UCSD-AML1 (cell line): Measurements from ENCODE around the gene JMJD7.
A peak's percentile ranks its signal among the peaks of the same experiment; 100 is the strongest.

Experiments used
- DNase-seq: peaks from one replicate; lab custom pipeline; 2025; ENCODE audit not compliant: unreplicated experiment; lab: John Stamatoyannopoulos, UW

The JMJD7 gene

DNA sequence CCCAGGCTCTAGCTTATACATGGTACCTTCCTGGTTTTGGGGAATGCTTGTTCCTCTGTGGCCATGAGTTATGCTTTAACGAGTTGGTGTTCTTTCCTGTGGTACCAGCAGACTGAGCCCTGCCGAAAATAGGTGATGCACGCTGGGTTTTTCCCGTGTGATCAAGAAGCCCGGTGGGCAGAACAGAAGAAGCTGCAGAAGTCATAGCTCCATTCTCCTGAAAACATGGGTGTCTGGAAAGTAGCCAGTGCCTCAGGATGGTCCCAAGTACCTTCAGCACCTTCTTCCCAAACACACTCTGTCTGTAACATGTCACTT lies 28.4 kb upstream of the JMJD7 start:
- DNase-seq = no peak

DNA sequence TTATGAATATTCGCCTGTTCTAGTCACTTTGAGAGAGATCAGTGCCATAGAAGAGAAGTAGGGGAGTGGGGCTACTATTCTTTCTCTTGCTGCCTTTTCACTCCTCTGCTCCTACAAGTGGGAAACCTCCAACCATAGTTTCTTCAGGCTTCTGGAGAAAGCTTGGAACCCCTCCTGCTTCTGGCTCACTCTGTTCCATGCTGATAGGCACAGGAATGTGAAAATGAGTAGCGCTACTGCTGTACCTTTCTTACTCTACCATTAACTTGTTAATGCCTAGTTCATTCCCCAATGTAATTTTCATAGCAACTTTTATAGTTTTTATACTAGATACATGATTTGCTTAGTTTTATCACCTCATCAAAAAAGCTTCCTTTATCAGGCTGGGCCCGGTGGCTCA lies 26.7 kb upstream of the JMJD7 start:
- DNase-seq = no peak

DNA sequence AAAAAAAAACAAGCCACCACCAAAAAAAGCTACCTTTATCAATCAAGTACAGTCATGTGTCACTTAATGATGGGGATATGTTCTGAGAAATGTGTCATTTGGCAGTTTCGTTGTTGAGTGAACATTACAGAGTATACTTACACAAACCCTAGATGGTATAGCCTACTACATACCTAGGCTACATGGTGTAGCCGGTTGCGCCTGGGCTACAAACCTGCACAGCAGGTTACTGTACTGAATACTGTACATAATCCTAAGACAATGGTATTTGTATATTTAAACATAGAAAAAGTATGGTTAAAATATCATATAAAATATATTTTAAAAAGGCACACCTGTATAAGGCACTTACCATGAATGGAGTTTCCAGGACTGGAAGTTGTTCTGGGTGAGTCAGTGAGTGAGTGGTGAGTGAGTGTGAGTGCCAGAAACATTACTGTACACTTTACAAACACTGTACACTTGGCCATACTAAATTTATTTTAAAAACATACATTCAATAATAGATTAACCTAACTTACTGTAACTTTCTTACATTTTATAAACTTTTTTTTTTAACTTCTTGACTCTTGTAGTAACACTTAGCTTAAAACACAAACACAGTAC lies 25.9 kb upstream of the JMJD7 start:
- DNase-seq = no peak

DNA sequence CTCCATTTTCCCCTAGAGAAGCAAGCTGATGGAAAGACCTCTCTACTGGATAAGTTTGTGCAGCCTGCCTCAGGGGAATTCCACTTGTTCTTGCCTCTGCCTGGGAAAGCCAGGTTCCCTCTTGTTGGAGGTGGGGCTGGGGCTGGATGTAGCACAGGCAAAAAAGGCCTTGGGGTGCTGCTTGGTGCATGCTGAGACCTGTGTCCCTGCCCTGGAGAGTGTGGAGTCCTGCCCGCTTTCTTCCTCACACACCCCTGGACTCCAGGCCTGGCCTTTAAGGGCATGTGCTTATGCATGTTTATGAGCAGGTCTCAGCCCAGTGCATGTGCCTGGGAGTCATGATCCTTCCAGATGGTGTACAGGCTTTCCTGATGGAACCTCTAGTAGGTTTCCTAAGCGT lies 23.5 kb upstream of the JMJD7 start:
- no peak for DNase-seq

DNA sequence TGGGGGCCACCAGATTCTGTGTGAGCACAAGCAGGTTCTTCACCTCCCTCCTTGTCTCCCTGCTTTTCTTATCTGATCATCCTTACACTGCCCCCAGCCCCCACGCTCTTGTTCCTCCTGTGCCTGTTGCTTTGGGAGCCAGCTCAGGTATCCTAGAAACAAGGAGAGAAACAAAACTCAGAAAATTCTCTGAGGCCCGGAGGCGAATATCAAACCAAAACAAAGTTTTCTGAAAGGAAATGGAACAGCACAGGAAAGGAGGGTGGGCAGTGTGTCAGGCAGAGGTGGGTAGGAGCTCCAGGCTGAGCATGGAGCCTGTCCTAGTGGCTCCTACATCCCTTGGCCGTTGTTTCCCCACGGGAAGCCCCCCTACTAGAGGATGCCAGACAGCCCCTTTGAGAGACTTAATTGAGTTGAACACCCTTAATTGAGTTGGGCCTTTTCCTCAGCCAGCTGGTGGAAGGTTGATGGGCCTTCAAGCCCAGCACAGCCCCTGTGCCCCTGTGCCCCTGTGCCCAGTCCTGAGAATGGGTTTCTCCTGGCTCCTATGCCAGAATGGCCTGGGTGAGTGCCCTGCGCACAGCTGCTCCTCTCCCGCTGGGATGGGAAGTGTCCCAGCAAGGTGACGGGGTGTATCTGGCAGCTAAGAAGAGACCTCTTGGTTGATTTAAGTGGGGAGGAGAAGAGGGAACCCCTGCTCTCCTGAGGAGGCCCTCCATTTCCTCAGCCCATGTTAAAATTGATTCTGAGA lies 22.8 kb upstream of the JMJD7 start:
- DNase-seq = no peak

DNA sequence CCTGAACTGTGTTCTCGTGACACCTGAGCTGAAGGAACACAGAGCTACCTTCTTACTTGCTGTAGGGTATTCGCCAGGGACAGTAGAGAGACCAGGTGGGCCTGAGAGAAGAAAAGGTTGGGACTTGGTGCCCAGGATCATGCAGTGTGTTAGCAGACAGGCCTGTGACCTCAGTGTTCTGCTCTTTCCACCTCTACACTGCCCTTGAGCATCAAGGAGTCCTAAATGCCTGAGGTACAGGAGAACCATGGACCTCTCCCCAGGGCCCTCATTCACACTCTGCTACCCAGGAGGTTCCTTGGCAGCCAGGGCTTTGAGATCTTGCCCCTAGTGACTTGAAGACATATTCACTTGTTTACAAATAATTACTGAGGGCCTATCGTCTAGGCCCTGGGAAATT lies 22.2 kb upstream of the JMJD7 start:
- DNase-seq = no peak

DNA sequence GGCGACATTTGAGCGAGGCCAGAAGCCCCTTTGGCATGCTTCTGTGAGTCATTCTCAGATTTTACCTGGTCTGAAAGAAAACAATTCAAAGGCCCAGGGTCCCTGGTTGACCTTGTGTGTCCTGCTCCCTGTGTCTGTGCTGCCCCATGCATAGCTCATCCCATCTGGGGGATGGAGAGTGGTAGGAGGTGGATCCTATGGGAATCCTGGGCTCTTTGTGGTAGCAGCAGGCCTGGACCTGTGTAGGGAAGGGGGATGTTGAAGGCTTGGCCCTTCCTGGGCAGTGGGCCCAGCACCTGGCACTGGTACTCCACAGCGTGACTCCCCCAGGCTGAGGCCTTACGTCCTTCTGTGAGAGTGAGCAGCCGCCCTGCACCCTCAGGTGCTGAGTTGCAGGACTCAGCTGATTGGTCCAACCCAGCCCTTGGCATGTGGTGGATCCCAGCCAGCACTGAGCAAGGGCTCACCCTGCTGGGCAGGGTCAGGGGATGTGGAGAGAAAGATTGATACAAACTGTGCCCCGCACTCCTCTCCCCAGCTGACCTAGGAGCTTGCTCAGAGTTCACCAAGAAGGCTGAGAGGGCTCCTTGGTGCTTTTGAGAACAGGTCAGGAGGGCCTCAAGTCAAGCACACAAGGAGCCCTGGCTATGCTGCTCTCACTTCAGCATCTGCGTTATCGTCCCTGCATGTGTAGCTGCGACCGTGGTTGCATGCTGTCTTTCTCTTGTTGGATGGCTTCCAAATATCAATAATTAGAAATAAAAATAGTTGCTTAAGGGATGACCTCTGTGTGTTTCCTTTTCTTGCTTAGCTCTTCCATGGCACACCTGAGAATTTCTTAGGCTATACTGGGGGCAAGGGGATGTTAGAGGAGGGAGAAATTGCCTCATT lies 21.4 kb upstream of the JMJD7 start:
- peak; percentile 51 for DNase-seq

DNA sequence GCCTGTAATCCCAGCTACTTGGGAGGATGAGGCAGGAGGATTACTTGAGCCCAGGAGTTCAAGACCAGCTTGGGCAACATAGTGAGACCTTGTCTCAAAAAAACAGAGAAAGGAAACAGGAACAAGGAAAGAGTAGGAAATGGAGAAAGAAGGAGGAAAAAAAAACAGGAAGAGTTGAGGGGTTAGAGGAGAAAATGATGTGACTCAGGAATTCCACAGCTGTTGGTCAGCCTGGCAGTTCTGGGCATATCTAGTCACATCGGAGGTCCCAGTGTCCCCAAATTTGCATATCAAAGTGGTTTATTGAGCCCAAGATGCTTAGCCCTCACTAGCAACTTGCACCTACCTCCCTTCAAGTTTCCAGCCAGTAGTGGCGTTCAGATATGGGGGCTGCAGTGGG lies 18.8 kb upstream of the JMJD7 start:
- DNase-seq = no peak

DNA sequence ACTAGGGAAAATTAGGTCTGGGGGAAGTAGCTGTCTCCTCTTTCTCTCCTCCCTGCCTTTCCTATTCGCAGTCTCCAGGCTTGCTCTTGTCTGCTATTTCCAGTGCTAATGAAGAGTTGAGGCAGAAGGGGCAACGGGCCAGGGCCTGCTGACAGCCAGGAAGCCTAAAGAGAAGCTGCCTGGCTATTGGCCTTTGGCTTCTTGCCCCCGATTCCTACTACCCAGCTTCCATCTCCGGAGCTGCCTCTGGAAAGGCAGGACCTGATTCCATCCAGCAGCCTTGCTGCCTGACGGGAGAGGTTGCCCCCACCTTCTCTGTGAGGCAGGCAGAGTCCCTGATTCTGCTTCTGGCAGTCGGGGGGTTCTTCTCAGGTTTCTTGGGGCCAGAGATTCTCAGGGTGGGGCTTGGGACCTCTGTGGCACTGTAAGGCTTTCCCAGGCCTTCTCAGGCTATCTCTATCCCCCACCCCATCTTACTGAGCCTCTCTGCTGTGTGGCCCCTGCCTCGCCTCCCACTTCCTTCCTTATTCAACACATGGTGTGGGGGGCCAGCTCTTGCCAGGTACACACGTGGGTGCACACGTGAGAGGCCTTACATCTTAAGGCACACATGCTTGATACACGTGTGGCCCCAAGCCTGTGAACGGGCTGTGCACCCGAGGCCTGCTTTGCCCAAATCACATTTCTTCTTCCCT lies 18.2 kb upstream of the JMJD7 start:
- DNase-seq = peak; percentile 43

DNA sequence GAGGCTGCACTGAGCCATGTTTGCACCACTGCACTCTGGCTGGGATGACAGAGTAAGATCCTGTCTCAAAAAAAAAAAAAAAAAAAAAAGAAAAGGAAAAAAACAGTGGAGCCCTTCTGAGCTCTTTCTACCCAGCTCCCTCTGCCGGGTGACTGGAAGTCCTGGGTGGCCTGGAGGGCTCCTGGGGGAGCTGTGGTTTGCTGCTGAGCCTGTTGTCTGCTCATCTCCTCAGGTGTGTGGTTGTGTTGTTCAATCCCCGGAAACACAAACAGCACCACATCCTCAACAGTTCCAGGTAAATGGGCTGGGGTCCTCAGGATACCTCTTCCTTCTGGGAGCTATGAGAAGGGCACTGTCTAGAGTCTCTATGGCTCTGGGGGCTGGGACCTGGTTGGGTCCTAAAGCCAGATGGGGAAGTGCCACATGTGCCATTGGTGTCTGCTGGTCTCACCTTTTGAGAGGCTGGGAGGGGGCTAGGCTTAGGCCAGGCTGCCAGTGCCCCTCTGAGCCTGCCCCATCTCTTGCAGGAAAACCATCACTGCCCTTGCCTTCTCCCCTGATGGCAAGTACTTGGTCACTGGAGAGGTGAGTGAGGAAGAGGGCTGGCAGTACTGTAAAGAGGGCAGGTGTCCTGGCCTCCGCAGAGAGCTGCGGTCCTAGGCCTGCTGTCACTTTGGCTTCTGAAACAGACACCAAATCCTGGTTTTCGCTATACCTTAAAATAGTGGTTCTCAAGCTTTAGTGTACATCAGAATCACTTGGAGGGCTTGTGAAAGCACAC lies 17.1 kb upstream of the JMJD7 start:
- no peak for DNase-seq

DNA sequence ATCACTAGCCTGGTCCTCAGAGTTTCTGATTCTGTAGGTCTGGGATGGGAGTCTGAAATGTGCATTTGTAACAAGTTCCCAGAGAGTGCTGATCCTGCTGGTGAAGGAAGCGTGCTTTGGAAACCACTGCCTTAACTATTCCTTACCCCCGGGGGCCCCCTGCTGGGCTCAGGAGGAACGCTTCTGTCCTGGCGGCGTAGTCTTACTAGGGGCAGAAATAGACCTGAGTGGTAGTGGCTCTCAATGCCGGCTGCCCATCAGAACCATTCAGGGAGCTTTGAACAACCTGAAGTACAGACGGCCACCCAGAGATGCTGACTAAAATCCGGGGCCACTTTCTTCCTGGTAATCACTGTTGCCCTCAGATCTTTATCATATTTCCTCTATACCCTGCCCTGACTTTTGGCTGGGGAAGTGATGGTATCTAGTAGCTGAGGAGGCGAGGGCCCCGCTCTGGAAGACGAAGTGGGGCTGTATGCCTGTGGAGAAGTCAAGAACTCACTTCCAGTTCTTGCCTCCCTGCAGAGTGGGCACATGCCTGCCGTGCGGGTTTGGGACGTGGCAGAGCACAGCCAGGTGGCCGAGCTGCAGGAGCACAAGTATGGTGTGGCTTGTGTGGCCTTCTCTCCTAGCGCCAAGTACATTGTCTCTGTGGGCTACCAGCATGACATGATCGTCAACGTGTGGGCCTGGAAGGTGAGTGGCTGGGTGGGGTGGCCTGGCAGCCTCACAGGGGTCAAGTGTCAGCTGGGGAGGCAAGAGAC lies 16.3 kb upstream of the JMJD7 start:
- DNase-seq = peak; percentile 82

DNA sequence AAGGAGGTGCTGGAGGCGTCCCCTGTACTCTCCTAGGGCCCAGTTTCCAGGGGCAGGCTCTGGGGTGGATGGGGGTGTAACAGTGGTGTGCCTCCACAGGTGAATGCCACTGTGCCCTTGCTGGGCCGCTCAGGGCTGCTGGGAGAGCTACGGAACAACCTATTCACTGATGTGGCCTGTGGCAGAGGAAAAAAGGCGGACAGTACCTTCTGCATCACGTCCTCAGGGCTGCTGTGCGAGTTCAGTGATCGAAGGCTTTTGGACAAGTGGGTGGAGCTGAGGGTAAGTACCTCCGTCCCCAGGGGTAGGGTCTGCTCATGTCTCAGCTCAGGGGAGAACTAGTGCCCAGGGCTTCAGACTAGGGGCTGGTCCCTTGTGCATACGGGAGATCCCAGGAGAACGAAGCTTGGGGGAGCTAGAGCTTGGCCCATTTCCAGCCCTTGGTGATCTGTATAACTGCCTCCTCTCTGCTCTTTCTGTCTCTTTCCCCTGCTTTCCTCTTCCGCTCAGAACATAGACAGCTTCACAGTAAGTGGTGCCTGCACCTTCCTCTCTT lies 15.0 kb upstream of the JMJD7 start:
- no peak for DNase-seq

DNA sequence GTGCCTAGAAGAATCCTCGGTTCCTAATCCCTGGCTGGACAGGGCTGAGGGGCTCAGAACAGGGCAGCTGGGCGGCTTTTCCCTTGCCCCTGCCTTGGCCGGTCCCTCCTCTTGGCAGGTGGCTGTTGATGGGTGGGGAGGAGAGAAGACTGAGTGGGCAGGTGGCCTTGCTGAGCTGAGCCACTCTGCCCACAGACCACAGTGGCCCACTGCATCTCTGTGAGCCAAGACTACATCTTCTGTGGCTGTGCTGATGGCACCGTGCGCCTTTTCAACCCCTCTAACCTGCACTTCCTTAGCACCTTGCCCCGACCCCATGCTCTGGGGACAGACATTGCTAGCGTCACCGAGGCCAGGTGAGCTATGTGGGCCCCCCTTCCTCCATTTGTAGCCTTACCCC lies 14.5 kb upstream of the JMJD7 start:
- DNase-seq = no peak

DNA sequence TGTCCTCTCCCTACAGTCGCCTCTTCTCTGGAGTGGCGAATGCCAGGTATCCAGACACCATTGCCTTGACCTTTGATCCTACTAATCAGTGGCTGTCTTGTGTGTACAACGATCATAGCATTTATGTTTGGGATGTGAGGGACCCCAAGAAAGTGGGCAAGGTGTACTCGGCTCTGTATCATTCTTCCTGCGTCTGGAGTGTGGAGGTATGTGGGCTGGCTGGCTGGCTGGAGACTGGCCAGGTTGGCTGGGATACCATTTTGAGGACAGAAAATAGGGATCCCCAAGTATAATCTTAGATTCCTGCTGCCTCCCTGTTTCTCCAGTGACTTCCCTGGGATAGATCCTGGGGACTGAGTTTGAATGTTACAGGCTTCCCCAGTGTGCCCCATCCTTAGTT lies 13.4 kb upstream of the JMJD7 start:
- DNase-seq = no peak

DNA sequence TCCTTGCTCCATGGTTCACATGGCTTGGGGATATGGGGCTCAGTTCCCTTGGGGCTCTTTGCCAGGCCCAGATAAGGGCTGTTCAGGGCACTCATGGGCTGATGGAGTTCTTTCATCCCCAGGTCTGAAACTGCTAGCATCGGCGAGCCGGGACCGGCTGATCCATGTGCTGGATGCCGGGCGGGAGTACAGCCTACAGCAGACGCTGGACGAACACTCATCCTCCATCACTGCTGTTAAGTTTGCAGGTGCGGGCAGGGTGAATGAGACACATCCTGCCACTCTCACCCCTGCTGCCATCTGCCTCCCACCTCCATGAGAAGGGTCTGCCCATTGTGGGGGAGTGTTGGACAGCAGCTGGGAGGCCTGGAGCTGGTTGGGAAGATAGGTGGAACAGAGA lies 11.1 kb upstream of the JMJD7 start:
- no peak for DNase-seq

DNA sequence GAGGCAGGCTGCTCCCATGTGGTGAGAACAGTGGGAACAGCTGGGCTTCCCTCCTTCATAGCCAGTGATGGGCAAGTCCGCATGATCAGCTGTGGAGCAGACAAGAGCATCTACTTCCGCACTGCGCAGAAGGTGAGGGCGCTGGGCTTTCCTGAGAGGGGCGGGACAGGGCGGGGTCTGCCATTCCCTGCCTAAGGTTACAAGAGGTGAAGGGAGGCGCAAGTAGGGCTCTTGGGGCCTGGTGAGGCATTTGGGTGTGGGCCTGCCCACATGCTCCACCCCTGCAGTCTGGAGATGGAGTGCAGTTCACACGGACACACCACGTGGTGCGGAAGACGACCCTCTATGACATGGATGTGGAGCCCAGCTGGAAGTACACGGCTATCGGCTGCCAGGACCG lies 10.6 kb upstream of the JMJD7 start:
- DNase-seq = no peak

DNA sequence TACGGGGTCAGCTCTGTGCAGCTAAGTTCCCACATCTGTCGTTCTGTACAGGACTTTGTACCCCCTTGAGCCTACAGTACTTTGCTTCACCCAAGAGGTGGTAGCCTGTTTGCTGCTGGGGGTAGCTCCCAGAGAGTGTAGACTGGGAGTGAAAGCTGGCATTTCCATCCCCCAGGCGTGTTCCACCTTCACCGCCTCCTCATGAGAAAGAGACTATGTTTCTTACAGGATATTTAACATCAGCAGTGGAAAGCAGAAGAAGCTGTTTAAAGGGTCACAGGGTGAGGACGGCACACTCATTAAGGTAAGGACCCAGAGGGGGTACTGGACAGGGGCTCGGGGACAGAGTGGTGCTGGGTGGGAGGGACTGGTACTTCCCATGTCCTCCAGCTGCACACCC lies 10.1 kb upstream of the JMJD7 start:
- no peak for DNase-seq

DNA sequence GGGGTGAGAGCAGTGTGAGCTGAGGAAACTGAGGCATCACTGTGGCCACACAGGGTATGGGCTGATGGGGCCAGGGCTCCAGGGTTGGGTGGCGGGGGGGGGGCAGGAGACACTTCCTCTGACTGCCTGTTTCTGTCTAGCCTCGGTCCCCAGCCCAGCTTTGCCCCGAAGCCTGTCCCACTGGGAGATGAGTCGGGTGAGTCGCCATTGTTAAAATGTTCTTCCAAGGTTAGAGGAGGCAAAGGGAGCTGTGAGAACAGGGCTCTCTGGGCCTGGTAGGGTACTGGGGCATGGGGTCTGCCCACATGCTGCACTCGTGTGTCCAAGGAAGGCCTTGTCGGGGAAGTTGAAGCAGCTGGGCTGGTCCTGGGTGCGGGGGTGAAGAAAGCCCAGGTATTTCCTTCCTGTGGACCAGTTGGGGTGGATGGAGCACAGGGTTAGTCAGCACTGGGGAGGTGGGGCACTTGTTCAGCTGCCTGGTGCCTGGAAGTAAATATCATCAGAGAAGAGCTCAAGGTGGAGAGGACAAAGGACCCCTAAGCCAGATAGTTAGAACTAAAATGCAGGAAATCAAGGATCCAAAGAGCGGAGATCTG lies 8.3 kb upstream of the JMJD7 start:
- no peak for DNase-seq

DNA sequence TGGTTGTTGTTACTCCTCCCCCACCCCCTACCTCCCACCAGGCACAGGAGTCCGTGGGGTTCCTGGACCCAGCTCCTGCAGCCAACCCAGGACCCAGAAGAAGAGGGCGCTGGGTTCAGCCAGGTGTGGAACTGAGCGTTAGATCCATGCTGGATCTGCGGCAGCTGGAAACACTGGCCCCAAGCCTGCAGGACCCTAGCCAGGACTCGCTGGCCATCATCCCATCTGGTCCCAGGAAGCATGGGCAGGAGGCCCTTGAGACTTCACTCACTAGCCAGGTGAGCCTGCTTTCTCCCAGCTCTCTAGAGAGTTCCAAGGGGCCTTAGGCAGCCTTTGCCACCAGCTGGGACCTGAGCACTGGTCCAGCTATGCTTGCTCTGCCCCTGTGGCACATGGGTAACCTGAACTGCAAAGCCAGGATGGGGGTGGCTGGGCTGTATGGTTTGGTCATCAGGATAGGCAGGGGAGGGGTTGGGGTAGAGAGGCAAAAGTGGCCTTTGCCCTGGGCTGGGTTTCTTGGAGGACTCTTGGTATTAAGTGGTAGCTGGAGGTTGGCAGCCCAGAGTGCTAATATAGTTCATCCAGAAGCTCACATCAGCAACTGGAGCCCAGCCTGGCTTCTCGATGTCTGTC lies 7.0 kb upstream of the JMJD7 start:
- DNase-seq = no peak
